ENCODE data around the gene PGD.

DNA sequence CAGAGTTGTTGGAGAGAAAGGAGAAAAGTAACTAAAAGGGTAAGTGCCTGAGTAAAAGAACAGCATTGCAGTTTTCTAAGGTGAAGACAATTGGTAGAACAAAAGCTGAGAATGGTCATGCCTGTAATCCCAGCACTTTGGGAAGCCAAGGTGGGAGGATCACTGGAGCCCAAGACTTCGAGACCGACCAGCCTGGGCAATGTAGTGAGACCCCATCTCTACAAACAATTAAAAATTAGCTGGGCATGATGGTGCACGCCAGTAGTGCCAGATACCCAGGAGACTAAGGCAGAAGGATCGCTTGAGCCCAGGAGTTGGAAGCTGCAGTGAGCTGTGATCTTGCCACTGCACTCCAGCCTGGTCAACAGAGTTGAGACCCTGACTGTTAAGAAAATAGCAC is 15.2 kb upstream of the PGD start:
- TF ChIP-seq, protein P1, sequence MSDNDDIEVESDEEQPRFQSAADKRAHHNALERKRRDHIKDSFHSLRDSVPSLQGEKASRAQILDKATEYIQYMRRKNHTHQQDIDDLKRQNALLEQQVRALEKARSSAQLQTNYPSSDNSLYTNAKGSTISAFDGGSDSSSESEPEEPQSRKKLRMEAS (IDR thresholded peaks at IDR 0.05): no peak
- TF ChIP-seq TAF1 (IDR thresholded peaks at IDR 0.05; ENCODE audit: low read depth) (no peak), EP300 (IDR thresholded peaks at IDR 0.05; ENCODE audit: borderline replicate concordance) (no peak), CEBPB (IDR thresholded peaks at IDR 0.05) (no peak), EGR1 (IDR thresholded peaks at IDR 0.05) (no peak), RAD21 (IDR thresholded peaks at IDR 0.05; ENCODE audit: low read depth) (no peak), YY1 (IDR thresholded peaks at IDR 0.05; ENCODE audit: low read depth) (no peak), TCF12 (IDR thresholded peaks at IDR 0.05; ENCODE audit: low read depth) (no peak), TEAD4 (IDR thresholded peaks at IDR 0.05) (no peak), NFIC (IDR thresholded peaks at IDR 0.05) (no peak), CREB1 (IDR thresholded peaks at IDR 0.05; ENCODE audit: low read depth) (no peak)
- TF ChIP-seq, protein P2, sequence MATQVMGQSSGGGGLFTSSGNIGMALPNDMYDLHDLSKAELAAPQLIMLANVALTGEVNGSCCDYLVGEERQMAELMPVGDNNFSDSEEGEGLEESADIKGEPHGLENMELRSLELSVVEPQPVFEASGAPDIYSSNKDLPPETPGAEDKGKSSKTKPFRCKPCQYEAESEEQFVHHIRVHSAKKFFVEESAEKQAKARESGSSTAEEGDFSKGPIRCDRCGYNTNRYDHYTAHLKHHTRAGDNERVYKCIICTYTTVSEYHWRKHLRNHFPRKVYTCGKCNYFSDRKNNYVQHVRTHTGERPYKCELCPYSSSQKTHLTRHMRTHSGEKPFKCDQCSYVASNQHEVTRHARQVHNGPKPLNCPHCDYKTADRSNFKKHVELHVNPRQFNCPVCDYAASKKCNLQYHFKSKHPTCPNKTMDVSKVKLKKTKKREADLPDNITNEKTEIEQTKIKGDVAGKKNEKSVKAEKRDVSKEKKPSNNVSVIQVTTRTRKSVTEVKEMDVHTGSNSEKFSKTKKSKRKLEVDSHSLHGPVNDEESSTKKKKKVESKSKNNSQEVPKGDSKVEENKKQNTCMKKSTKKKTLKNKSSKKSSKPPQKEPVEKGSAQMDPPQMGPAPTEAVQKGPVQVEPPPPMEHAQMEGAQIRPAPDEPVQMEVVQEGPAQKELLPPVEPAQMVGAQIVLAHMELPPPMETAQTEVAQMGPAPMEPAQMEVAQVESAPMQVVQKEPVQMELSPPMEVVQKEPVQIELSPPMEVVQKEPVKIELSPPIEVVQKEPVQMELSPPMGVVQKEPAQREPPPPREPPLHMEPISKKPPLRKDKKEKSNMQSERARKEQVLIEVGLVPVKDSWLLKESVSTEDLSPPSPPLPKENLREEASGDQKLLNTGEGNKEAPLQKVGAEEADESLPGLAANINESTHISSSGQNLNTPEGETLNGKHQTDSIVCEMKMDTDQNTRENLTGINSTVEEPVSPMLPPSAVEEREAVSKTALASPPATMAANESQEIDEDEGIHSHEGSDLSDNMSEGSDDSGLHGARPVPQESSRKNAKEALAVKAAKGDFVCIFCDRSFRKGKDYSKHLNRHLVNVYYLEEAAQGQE (IDR thresholded peaks at IDR 0.05; ENCODE audit: low read depth): no peak
- TF ChIP-seq, protein P3, sequence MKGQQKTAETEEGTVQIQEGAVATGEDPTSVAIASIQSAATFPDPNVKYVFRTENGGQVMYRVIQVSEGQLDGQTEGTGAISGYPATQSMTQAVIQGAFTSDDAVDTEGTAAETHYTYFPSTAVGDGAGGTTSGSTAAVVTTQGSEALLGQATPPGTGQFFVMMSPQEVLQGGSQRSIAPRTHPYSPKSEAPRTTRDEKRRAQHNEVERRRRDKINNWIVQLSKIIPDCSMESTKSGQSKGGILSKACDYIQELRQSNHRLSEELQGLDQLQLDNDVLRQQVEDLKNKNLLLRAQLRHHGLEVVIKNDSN (IDR thresholded peaks at IDR 0.05): no peak
